Breast epithelium (tissue), 4 donors: Measurements from ENCODE around the gene CELF1. TPM values are rescaled to one million over a fixed set of nuclear protein-coding genes. Genes with fewer than 3 reads are reported as not detected.
"Not testable (repeated sequence)": the region's sequence is repeated elsewhere in the genome, so short reads cannot be mapped to it uniquely, and the experiment has no call there.

Source experiments
- DNase-seq, 2 donors: peaks; one replicate each; pipeline ENCODE4 v3.0.0-alpha.2; 2019; ENCODE audit warnings: low spot score in 2 of 2
- H3K27ac ChIP-seq, 2 donors: fragments of 200-600 bp; sonication (generic) in 1 of 2; one replicate each; pipeline ENCODE4 v1.5.1; 2016 to 2019; ENCODE audit warnings: mild to moderate bottlenecking in 1 of 2
- H3K27me3 ChIP-seq, 2 donors: fragments of 200-600 bp; sonication (generic) in 1 of 2; one replicate each; pipeline versions ENCODE4 v1.5.1 to v1.6.0; 2017 to 2019; ENCODE audit warnings: control low read depth in 1 of 2, mild to moderate bottlenecking in 1 of 2
- H3K36me3 ChIP-seq: fragments of 200-600 bp; one replicate; pipeline ENCODE4 v1.5.1; 2019
- H3K4me1 ChIP-seq, 2 donors: fragments of 200-600 bp; sonication (generic); one replicate each; pipeline ENCODE4 v1.5.1; 2016 to 2019; ENCODE audit warnings: control low read depth in 1 of 2
- H3K4me3 ChIP-seq, 3 donors: fragments of 200-600 bp; sonication (generic); 1 replicate in 2 of 3; 2 replicates in 1 of 3; pipeline ENCODE4 v1.5.1; 2016 to 2019; ENCODE audit warnings: mild to moderate bottlenecking in 3 of 3, moderate library complexity in 2 of 3
- H3K9me3 ChIP-seq, 2 donors: fragments of 200-600 bp; sonication (generic) in 1 of 2; one replicate each; pipeline ENCODE4 v1.5.1; 2016 to 2019; ENCODE audit warnings: control low read depth in 1 of 2
- POLR2A ChIP-seq: fragments of 450-650 bp; IDR thresholded peaks from one replicate; pipeline ENCODE4 v1.6.1; 2016; ENCODE audit warnings: antibody characterized with exemption, mild to moderate bottlenecking, moderate library complexity
- POLR2AphosphoS5 ChIP-seq, 3 donors: sonication (generic); formaldehyde crosslinking; IDR thresholded peaks; one replicate each; pipeline ENCODE4 v1.6.1; 2017; ENCODE audit warnings: antibody characterized with exemption in 3 of 3
- intact Hi-C: fragments of 100-400 bp; cut with DNase I; formaldehyde crosslinking; loops from one replicate; pipeline ENCODE4 v1.15.1; 2023; ENCODE audit warnings: low total_unique reads
- total RNA-seq, 3 donors: library from RNA; depleted of rRNA; stranded (reverse); fragments of >200 nt; gene quantifications; one replicate each; pipeline ENCODE4 v1.1.0, GENCODE V29; 2016
- TF ChIP-seq, protein P1 (sequence below), 3 donors: fragments of 450-650 bp; IDR thresholded peaks; one replicate each; pipeline ENCODE4 v1.5.1; 2016 to 2017; ENCODE audit warnings: antibody characterized with exemption in 3 of 3, mild to moderate bottlenecking in 3 of 3, moderate library complexity in 3 of 3

Gene CELF1
- total RNA-seq, 3 donors from 2014 or later = 94.1 to 117 (median 114) TPM

DNA sequence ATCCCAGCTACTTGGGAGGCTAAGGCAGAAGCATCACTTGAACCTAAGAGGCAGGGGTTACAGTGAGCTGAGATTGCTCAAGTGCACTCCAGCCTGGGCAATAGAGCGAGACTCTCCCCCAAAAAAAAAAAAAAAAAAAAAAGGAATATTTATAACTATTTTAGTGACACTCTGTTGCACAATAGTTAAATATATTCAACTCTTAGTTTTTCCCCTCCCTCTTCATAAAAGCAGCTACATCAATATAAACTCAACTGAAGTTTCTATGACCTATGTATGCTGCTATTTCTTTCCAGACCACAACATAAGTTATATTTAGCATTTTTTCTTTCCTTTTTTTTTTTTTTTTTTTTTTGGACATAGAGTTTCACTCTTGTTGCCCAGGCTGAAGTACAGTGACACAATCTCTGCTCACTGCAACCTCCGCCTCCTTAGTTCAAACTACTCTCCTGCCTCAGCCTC lies 19.2 kb downstream of the CELF1 start:
- peaks cover 0 to 6% of the 10 kb centered on the region in 2 donors for H3K4me1 ChIP-seq
- no peak for DNase-seq
- TF ChIP-seq POLR2AphosphoS5 (IDR thresholded peaks at IDR 0.05) (no peak), POLR2A (no peak)
- TF ChIP-seq, protein P1, sequence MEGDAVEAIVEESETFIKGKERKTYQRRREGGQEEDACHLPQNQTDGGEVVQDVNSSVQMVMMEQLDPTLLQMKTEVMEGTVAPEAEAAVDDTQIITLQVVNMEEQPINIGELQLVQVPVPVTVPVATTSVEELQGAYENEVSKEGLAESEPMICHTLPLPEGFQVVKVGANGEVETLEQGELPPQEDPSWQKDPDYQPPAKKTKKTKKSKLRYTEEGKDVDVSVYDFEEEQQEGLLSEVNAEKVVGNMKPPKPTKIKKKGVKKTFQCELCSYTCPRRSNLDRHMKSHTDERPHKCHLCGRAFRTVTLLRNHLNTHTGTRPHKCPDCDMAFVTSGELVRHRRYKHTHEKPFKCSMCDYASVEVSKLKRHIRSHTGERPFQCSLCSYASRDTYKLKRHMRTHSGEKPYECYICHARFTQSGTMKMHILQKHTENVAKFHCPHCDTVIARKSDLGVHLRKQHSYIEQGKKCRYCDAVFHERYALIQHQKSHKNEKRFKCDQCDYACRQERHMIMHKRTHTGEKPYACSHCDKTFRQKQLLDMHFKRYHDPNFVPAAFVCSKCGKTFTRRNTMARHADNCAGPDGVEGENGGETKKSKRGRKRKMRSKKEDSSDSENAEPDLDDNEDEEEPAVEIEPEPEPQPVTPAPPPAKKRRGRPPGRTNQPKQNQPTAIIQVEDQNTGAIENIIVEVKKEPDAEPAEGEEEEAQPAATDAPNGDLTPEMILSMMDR (IDR thresholded peaks at IDR 0.05) = no peak
- H3K4me3 ChIP-seq = no peak overlapping the region
- H3K27me3 ChIP-seq = no peaks in the 10 kb centered on the region
- no peaks in the 10 kb centered on the region for H3K36me3 ChIP-seq
- no peak overlapping the region for H3K27ac ChIP-seq
- no peaks in the 10 kb centered on the region for H3K9me3 ChIP-seq
- intact Hi-C loops = loop anchor here (1.0 kb wide), 1 partner anchor 10 kb away; no protein-coding TSS in a partner anchor

DNA sequence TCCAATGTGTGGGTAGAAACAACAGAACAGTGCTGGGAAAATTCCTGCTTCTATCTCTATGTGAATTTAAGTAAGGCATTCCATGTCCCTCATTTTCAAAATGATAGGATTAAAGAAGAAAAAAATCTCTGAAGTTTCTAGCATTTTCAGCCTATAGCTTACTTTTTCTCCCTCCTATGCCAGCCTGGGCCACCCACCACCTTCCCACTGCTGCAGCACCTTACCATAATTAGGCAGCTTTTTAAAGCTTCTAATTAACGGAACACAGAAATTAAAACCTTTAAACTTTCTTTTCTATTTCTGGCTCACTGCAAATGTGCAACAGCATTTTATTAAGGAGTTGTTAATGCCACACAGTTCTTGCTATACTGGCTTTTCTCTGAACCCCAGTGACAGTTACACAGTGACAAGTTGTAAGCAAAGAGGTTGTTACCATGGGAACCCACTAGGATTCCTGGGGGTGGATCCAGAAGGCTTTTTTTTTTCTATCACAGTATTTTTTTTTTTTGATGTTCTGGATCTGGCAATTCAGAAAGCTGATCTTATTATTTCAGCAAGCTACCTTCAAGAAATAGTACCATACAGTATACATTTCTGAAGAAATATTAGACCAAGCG lies 20.2 kb downstream of the CELF1 start:
- H3K36me3 ChIP-seq = no peaks in the 10 kb centered on the region
- H3K9me3 ChIP-seq = no peaks in the 10 kb centered on the region
- intact Hi-C loops = no loop called here
- H3K27ac ChIP-seq = no peak overlapping the region
- H3K4me1 ChIP-seq = peaks cover 0 to 6% of the 10 kb centered on the region in 2 donors
- no peak for DNase-seq
- H3K27me3 ChIP-seq = no peaks in the 10 kb centered on the region
- H3K4me3 ChIP-seq = no peak overlapping the region
- TF ChIP-seq POLR2A (no peak), POLR2AphosphoS5 (IDR thresholded peaks at IDR 0.05) (no peak)
- TF ChIP-seq, protein P1 (IDR thresholded peaks at IDR 0.05) = no peak

DNA sequence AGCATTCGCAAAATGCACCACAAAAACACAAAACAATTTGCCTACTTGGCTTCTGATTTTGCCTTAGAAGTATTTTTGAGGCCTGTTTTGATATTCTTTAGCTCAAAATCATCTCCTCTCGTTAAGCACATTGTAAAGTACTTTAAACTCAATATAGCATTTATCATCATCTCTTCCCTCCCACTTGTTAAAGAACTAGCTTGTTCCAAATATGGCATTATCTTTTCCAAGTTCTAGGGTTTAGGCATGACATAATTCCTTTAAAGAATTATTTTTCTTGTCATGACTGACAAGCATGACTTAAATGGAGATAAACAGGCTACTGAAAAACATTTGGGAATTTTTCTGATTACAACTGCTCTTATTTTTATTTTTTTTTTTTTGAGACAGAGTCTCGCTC lies 21.3 kb downstream of the CELF1 start:
- H3K36me3 ChIP-seq = no peaks in the 10 kb centered on the region
- no peak overlapping the region for H3K27ac ChIP-seq
- H3K4me1 ChIP-seq = peaks cover 0 to 6% of the 10 kb centered on the region in 2 donors
- no peaks in the 10 kb centered on the region for H3K27me3 ChIP-seq
- H3K9me3 ChIP-seq = no peaks in the 10 kb centered on the region
- H3K4me3 ChIP-seq = no peak overlapping the region
- TF ChIP-seq, protein P1 (IDR thresholded peaks at IDR 0.05) = no peak
- no peak for TF ChIP-seq POLR2A
- TF ChIP-seq POLR2AphosphoS5 (IDR thresholded peaks at IDR 0.05) = no peak
- DNase-seq = no peak
- intact Hi-C loops = no loop called here

DNA sequence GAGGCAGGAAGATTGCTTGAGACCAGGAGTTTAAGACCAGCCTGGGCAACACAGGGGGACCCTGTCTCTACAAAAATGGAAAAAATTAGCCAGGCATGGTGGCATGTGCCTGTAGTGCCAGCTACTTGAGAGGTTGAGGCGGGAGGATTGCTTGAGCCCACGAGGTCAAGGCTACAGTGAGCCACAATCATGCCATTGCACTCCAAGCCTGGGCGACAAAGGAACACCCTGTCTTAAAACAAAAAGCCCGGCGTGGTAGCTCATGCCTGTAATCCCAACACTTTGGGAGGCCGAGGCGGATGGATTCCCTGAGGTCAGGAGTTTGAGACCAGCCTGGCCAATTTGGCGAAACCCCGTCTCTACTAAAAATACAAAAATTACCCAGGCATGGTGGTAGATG lies 22.2 kb downstream of the CELF1 start:
- H3K27ac ChIP-seq, H3K4me1 ChIP-seq, H3K36me3 ChIP-seq, H3K27me3 ChIP-seq, H3K9me3 ChIP-seq, DNase-seq, H3K4me3 ChIP-seq, intact Hi-C loops: not testable (repeated sequence)

DNA sequence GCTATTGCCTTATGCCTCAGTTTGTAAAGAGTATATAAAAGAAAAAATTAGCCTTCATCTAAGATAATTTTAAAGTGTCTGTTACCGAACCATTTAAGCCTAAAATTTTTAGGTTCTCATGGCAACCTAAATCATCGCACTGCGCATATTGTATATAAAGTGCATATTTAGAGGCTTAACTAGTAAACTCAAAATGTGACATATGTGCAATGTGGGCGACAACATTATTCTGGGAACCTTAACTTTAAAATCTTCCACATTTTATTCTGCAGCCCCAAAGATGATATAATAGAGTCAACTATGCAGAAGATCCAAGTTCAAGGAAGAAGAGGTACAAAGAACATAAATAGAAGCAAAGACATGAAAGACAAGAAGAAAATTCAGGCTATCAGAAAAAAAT lies 23.0 kb downstream of the CELF1 start:
- Histone ChIP-seq H3K9me3 (no peaks in the 10 kb centered on the region), H3K27me3 (no peaks in the 10 kb centered on the region), H3K4me3 (no peak overlapping the region), H3K27ac (no peak overlapping the region), H3K36me3 (no peaks in the 10 kb centered on the region), H3K4me1 (peaks cover 0 to 10% of the 10 kb centered on the region in 2 donors)
- no peak for DNase-seq
- intact Hi-C loops = no loop called here
- TF ChIP-seq POLR2AphosphoS5 (IDR thresholded peaks at IDR 0.05) = no peak
- TF ChIP-seq, protein P1 (IDR thresholded peaks at IDR 0.05) = no peak
- no peak for TF ChIP-seq POLR2A
